HUES6 (cell line): ENCODE measurements around the gene INTS2.

Experiments used
- H3K27ac ChIP-seq: 2 replicates; pipeline ENCODE4 v1.7.0; 2013; ENCODE audit warnings: low read depth, mild to moderate bottlenecking, low read length, inconsistent platforms
- H3K27me3 ChIP-seq: 2 replicates; pipeline ENCODE4 v1.6.1; 2013; ENCODE audit warnings: low read length; ENCODE audit not compliant: control insufficient read depth, insufficient read depth
- H3K36me3 ChIP-seq: 2 replicates; pipeline ENCODE4 v1.6.1; 2013; ENCODE audit warnings: low read length; ENCODE audit not compliant: control insufficient read depth, insufficient read depth
- H3K4me1 ChIP-seq: 2 replicates; pipeline ENCODE4 v1.6.1; 2013; ENCODE audit warnings: low read length; ENCODE audit not compliant: control insufficient read depth, insufficient read depth
- H3K4me3 ChIP-seq: 2 replicates; pipeline ENCODE4 v1.5.1; 2013; ENCODE audit warnings: low read depth, low read length
- H3K9ac ChIP-seq: one replicate; pipeline ENCODE4 v1.6.1; 2013; ENCODE audit warnings: mild to moderate bottlenecking, low read length
- H3K9me3 ChIP-seq: 2 replicates; pipeline ENCODE4 v1.6.1; 2013; ENCODE audit warnings: low read depth, low read length; ENCODE audit not compliant: control insufficient read depth, insufficient read depth

Gene INTS2

DNA sequence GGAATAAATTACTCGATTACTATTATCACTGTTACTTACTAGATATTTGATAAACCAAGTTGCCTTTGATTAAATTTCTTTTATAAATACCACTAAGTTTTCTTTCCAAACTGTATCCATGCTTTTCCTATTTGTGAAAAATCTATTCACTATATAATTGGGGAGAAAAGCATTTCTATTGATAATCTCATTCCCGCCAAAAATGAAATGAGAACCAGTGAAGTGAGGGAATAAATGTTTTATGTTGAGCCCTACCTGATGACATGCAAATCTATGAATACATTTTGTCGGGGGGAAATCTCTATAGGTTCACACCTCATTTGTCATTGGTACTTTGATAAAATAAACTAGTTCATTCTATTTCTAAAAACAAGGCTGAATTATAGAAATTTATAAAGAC lies 80.1 kb downstream of the INTS2 start:
- Histone ChIP-seq H3K4me3 (no peak overlapping the region), H3K27ac (no peak overlapping the region), H3K9ac (no peak overlapping the region), H3K27me3 (no peaks in the 10 kb centered on the region), H3K36me3 (peaks cover 72% of the 10 kb centered on the region), H3K9me3 (no peaks in the 10 kb centered on the region), H3K4me1 (no peaks in the 10 kb centered on the region)

DNA sequence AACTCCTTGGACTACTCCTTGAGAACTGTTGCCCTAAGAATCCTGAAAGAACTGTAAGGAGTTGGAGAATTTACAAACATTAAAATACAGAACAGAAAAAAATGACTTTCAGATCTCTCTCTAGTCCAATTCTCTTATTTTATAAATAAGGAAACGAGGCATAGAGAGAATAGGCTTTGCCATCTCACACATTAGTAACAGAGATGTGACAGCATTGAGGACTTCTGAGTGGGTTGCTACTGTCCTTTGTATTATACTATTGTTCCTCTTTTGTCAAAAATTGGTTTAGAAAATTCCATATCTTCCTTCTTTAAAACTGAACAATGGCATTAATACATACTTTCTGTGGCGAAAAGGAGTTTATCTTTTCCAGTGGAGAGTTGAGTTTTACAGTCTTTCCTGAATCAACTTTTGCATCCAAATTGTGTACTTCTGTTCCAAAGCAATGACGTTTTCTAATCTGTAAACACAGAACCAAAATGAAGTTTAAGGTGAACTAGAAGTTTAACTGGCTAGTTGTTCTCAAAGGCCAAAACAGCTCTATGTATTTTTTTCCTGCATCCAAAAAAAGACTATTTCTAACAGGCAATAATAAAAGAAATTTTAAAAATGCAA lies 80.9 kb downstream of the INTS2 start:
- Histone ChIP-seq H3K9me3 (no peaks in the 10 kb centered on the region), H3K4me3 (no peak overlapping the region), H3K27me3 (no peaks in the 10 kb centered on the region), H3K27ac (no peak overlapping the region), H3K36me3 (peaks cover 75% of the 10 kb centered on the region), H3K9ac (no peak overlapping the region), H3K4me1 (no peaks in the 10 kb centered on the region)

DNA sequence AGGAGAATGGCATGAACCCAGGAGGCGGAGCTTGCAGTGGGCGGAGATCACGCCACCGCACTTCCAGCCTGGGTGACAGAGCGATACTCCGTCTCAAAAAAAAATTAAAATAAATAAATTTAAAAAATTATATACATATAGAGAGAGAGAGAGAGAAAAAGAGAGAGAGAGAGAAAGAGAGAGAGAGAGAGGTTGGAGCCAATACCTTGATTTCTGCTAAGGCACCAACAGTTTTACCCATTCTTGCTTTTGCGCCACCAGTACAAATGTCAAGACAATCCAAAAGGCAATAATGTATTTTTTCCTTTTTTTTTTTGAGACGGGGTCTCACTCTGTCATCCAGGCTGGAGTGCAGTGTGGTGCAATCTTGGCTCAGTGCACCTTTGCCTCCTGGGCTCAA lies 81.7 kb downstream of the INTS2 start:
- no peak overlapping the region for H3K27ac ChIP-seq
- H3K27me3 ChIP-seq: no peaks in the 10 kb centered on the region
- no peaks in the 10 kb centered on the region for H3K9me3 ChIP-seq
- H3K36me3 ChIP-seq: peaks cover 76% of the 10 kb centered on the region
- H3K4me3 ChIP-seq: no peak overlapping the region
- H3K9ac ChIP-seq: no peak overlapping the region
- H3K4me1 ChIP-seq: no peaks in the 10 kb centered on the region

DNA sequence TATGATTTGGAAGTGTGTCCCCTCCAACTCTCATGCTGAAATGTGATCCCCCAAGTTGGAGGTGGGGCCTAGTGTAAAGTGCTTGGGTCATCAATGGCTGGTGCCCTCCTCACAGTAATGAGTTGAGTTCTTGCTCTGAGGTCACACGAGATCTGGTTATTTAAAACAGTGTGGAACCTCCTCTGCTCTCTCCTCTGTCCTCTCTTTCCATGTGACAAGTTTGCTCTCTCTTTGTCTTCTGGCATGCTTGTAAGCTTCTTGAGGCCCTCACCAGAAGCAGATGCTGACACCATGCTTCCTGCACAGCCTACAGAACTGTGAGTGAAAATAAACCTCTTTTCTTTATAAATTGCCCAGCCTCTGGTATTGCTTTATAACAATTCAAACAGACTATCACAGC lies 84.3 kb downstream of the INTS2 start:
- no peak overlapping the region for H3K9ac ChIP-seq
- no peaks in the 10 kb centered on the region for H3K9me3 ChIP-seq
- H3K27ac ChIP-seq: no peak overlapping the region
- peaks cover 62% of the 10 kb centered on the region for H3K36me3 ChIP-seq
- H3K4me1 ChIP-seq: no peaks in the 10 kb centered on the region
- no peak overlapping the region for H3K4me3 ChIP-seq
- H3K27me3 ChIP-seq: no peaks in the 10 kb centered on the region

DNA sequence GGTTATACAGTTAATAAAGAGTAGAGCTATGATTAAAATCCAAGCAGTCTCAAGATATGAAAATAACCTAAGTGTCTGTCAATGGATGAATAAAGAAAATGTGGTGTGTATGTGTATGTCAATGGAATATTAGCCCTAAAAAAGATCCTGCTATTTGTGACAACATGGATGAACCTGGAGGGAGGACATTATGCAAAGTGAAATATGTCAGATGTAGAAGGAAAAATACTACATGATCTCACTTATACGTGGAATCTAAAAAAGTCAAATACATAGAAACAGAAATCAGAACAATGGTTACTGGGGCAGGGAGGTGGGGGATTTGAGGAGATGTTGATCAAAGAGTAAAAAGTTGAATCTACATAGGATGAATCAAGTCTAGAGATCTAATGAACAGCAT lies 84.9 kb downstream of the INTS2 start:
- Histone ChIP-seq H3K9ac (no peak overlapping the region), H3K27ac (no peak overlapping the region), H3K9me3 (no peaks in the 10 kb centered on the region), H3K4me3 (no peak overlapping the region), H3K27me3 (no peaks in the 10 kb centered on the region), H3K36me3 (peaks cover 58% of the 10 kb centered on the region), H3K4me1 (no peaks in the 10 kb centered on the region)

DNA sequence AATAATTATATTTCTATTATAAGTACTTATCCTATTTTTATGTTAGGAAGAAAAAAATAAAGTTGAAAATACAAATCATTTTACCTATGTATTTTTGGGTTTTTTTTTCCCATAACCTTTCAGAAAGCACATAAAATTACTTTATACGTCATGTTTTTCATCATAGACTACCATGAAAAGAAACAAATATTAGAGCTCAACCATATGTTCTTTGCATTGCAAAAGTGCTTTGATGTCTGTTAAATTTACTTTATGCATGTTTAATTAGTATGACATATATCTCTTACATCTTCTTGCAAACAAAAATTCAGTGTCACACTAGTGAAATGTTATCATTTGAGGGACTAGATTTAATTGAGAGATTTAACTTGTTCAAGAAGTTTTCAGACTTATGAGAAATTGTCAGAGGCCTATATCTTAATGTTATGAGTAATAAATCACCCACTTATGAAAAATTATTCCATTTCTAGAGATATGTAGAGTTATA lies 88.4 kb downstream of the INTS2 start:
- H3K9ac ChIP-seq: no peak overlapping the region
- no peaks in the 10 kb centered on the region for H3K4me1 ChIP-seq
- peaks cover 26% of the 10 kb centered on the region for H3K36me3 ChIP-seq
- no peak overlapping the region for H3K27ac ChIP-seq
- no peak overlapping the region for H3K4me3 ChIP-seq
- H3K9me3 ChIP-seq: no peaks in the 10 kb centered on the region
- no peaks in the 10 kb centered on the region for H3K27me3 ChIP-seq

DNA sequence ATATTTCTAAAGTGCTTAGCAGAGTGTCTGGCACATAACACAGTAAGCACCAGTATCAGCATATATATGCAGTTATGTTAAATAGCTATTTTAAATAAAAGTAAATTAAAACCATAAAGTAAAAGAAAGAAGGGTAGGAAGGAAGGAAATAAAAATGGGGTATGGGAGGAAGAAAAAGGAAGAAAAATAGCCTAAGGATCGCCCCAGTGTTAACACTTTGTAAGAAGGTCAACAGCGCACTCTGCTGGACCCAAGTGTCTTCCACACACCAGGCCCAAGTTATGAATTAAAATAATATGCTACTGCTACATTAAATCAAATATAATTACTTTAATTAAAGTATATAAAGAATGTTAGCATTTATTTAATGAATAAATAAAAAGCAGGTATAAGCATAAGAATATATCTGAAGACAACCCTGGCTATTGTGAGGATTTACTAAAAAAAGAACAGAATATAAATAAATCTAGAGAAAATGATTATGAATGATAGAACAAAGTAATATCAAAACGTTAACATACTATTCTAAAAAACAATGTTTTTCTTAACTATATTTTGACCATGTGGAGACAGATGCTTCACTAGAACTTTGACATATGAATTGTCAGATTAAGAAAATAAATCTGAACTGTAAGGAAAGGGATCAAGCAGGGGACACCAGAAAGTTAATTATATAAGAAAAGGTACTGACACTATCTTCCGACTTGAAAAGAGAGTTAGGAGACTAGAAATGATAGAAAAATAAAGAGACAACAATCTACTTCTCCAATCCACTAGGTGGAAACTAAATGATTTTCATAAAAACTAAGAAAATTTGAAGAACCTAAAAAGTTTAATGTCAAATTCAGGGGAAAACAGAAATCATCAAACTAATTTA lies 90.4 kb downstream of the INTS2 start:
- Histone ChIP-seq H3K9me3 (no peaks in the 10 kb centered on the region), H3K36me3 (peaks cover 9% of the 10 kb centered on the region), H3K27me3 (no peaks in the 10 kb centered on the region), H3K27ac (no peak overlapping the region), H3K4me3 (no peak overlapping the region), H3K9ac (no peak overlapping the region), H3K4me1 (peaks cover 7% of the 10 kb centered on the region)

DNA sequence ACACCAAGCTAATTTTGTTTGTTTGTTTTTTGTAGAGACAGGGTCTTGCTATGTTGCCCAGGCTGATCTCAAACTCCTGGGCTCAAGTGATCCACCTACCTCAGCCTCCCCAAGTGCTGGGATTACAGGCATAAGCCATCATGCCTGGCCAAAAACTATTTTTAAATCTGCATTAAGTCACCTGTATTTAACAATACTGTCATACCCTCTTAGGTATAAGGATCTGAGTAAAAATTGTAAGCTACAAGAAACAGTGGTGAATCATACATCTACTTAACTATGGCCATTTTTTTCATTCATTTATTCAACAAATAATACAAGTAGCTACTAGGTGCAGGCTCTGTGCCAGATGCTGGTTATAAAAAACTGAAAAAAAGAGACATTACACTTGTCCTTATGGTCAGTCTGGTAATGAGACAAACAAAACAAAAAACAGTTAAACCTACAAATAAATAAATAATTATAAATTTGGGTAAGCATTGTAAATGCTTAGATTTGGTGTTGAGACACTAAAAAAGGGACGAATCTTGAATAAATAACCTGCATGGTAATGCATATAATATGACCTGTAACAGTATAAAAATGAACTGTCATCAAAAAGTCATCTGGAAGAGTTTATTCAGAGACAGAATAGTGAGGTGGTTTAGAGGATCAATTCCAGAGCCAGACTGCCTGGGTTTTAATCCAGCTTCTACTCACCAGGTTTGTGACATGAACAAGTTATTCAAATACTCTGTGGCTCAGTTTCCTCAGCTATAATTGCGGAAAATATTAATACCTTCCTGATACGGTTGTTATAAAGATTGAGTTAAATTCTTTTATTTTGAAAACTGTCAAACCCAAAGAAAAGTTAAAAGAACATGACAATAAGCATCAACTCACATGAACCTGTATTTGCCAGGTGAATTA lies 91.3 kb downstream of the INTS2 start:
- H3K9ac ChIP-seq: no peak overlapping the region
- no peak overlapping the region for H3K4me3 ChIP-seq
- H3K27ac ChIP-seq: no peak overlapping the region
- peaks cover 7% of the 10 kb centered on the region for H3K4me1 ChIP-seq
- H3K9me3 ChIP-seq: no peaks in the 10 kb centered on the region
- peaks cover under 1% of the 10 kb centered on the region for H3K36me3 ChIP-seq
- no peaks in the 10 kb centered on the region for H3K27me3 ChIP-seq

DNA sequence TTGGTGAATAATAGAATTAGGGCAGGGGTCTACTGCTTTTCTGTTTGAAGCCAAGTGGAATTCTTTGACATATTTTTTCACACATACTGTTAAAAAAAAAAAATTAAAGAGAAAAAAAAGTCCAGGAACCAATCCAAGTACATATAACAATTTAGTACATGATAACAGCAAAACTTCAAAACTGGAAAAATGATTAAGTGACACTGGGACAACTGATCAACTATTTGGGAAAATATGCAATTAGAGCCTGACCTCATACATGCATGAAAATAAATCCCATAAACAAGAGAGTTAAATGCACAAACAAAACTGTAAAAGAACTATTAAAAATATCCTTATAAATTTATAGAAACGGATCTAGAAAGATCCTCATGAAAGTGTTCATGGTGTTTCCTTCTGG lies 92.2 kb downstream of the INTS2 start:
- H3K4me3 ChIP-seq: no peak overlapping the region
- no peaks in the 10 kb centered on the region for H3K9me3 ChIP-seq
- peaks cover 3% of the 10 kb centered on the region; the same call in 1 of the 2 replicates for H3K36me3 ChIP-seq
- H3K4me1 ChIP-seq: peaks cover 7% of the 10 kb centered on the region
- no peak overlapping the region for H3K9ac ChIP-seq
- H3K27ac ChIP-seq: no peak overlapping the region
- H3K27me3 ChIP-seq: no peaks in the 10 kb centered on the region

DNA sequence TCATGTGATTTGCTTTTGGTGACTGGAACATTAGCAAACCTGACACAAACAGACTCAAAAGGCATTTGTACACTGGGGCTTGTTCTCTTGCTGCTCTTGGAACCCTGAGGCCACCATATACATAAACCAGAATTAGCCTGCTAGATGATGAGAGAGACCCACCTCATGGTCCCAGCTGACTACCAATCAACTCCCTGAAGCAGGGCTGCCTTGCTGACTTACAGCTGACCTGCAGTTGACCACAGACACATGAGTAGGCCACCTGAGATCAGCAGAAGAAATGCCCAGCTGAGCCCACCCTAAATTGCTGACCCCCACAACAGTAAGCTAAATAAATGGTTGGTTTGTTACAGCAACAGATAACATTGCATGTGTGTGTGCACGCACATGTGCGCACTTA lies 93.2 kb downstream of the INTS2 start:
- Histone ChIP-seq H3K27ac (no peak overlapping the region), H3K9me3 (no peaks in the 10 kb centered on the region), H3K4me1 (peaks cover 7% of the 10 kb centered on the region), H3K27me3 (no peaks in the 10 kb centered on the region), H3K36me3 (peaks cover 3% of the 10 kb centered on the region), H3K9ac (no peak overlapping the region), H3K4me3 (no peak overlapping the region)
